SK-N-SH treated with all-trans-retinoic acid at 6 μM for 48 hours (cell line): ENCODE measurements around the gene HRCT1.

Experiments
- ISL1 ChIP-seq: fragments of 250-450 bp; sonication (Bioruptor Pico); IDR thresholded peaks from 2 replicates; pipeline ENCODE4 v2.1.2; 2022; ENCODE audit warnings: mild to moderate bottlenecking, moderate library complexity
- PPARA ChIP-seq: fragments of 250-450 bp; sonication (Bioruptor Pico); IDR thresholded peaks from 2 replicates; pipeline ENCODE4 v1.5.0; 2020; ENCODE audit warnings: mild to moderate bottlenecking, borderline replicate concordance
- TF ChIP-seq, protein P1 (sequence below): fragments of 250-450 bp; sonication (Bioruptor Pico); IDR thresholded peaks from 2 replicates; pipeline ENCODE4 v1.8.0; 2020; ENCODE audit warnings: mild to moderate bottlenecking, moderate library complexity, borderline replicate concordance
- TF ChIP-seq, protein P2 (sequence below): fragments of 250-450 bp; sonication (Bioruptor Pico); IDR thresholded peaks from 2 replicates; pipeline ENCODE4 v1.5.1; 2021; ENCODE audit warnings: mild to moderate bottlenecking, moderate library complexity

GRCh38 chr9:35923598-35923926, 17.6 kb downstream of the HRCT1 start:
- TF ChIP-seq PPARA, result no peak
- no peak for TF ChIP-seq ISL1 (CRISPR knock-in tag)
- TF ChIP-seq, protein P1, sequence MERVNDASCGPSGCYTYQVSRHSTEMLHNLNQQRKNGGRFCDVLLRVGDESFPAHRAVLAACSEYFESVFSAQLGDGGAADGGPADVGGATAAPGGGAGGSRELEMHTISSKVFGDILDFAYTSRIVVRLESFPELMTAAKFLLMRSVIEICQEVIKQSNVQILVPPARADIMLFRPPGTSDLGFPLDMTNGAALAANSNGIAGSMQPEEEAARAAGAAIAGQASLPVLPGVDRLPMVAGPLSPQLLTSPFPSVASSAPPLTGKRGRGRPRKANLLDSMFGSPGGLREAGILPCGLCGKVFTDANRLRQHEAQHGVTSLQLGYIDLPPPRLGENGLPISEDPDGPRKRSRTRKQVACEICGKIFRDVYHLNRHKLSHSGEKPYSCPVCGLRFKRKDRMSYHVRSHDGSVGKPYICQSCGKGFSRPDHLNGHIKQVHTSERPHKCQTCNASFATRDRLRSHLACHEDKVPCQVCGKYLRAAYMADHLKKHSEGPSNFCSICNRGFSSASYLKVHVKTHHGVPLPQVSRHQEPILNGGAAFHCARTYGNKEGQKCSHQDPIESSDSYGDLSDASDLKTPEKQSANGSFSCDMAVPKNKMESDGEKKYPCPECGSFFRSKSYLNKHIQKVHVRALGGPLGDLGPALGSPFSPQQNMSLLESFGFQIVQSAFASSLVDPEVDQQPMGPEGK (CRISPR knock-in tag), result no peak
- TF ChIP-seq, protein P2, sequence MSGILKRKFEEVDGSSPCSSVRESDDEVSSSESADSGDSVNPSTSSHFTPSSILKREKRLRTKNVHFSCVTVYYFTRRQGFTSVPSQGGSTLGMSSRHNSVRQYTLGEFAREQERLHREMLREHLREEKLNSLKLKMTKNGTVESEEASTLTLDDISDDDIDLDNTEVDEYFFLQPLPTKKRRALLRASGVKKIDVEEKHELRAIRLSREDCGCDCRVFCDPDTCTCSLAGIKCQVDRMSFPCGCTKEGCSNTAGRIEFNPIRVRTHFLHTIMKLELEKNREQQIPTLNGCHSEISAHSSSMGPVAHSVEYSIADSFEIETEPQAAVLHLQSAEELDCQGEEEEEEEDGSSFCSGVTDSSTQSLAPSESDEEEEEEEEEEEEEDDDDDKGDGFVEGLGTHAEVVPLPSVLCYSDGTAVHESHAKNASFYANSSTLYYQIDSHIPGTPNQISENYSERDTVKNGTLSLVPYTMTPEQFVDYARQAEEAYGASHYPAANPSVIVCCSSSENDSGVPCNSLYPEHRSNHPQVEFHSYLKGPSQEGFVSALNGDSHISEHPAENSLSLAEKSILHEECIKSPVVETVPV (CRISPR knock-in tag), result no peak
